Left hindlimb (tissue), 1 donor: ENCODE results near the gene ITFG2.
"Not testable (repeated sequence)": the region's sequence is repeated elsewhere in the genome, so short reads cannot be mapped to it uniquely, and the experiment has no call there.

Experiments
- DNase-seq: peaks from one replicate; pipeline ENCODE4 v3.0.0-alpha.2; 2018

Gene ITFG2

DNA sequence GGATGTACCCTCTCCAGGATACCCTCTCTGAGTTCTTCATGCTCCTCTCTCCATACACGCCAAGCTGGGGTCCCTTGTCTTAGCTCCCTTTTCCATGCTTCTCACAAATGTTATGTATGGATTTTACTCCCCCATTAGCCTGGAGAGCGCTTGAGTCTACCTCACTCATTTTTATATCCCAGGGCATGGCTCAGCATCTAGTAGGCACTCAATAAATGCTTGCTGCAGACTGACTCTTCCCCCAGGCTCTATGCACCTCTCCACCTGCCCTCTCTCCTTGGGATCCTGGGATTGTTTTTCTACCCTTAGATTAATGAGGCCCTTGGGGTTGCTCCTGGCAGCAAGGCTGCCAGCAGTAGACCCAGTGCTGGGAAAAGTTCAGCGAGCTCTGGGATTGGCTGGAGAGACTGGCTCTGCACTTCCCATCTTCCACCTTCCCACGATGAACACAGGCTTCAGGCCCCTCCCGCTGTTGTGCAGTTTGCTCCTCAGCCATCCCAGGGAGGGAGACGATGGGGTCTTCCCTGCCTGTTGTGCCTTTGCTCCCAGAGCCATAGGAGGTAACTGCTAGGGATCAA, 20.2 kb downstream of the ITFG2 start:
- no peak for DNase-seq

DNA sequence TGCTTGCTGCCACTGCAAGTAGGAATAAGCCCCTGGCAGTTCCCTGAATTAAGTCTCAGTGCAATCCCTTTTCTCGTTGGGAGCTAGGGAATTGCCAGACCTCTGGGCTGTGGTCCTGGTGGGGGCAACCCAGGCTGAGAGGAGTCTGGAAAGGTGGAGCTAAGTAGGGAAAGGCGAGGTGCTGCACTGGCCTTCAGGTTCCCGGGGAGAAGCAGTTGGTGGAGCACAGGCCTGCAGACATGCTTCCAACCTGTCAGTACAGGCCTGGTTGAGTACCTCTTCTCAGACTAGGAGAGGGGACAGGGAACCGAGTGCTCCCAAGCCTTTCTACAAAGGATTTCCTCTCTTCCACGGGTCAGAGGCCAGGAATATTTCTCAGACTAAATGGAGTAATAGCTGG, 20.9 kb downstream of the ITFG2 start:
- no peak for DNase-seq

DNA sequence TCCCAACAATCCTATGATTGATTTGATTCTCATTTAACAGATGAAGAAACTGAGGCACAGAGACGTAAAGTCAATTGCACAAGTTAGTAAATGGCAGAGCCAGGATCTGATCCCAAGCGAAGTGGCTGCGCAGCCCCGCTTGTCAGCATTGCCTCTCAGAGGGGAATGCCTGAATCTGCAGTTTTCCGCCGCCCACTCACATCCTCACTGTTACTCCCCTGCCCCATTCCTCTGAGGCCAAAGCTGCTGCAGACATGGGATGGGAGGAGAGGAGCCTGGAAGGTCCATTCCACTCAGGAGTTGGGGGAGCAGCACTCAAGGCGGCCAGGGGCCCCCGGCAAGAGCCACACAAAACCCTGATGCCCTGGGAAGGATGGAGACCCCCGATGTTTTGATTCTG, 21.3 kb downstream of the ITFG2 start:
- DNase-seq = no peak

DNA sequence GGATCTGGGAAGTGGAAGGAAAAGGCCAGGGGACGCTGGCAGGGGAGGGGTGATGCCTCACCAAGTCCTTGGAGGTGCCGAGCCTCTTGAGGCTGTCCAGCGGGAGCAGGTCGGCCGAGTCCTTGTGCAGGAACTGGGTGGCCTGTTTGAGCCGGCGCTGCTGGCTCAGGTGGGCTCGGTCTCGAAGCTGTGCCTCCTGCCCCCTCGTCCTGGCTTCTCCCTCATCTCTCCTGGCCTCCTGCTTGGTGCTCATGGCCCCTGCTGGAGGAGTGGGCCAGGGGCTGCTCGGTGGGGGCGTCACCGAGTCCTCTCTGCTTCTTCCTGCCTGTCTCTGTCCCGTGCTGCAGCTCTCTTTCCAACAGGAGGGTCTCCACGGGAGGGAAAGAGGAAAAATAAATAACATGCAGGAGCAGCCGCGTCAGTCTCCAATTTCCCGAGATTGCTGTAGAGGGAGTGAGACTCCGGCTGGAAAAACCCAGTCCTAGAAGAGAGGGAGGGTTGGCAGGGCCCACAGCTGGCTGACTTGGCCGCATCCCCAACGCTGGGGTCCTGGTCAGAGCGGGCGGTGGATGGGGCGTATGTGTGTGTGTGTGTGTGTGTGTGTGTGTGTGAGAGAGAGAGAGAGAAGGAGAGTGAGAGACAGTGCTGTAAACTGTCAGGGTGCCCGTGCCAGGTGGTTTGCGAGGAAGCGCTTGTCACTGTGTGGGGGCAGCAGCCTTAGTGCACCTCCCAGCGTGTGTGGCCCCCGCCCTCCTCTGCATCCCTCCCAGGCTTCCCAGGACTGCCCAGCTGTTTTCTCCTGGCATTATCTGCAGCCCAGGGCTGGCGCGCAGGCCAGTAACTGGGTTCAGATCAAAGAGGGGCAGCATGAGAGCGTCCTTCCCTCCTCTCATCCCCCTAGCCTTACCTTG, 22.4 kb downstream of the ITFG2 start, which contains the start of gene NRIP2:
Gene NRIP2 (minus strand): TSS at position 455 of the 911 bp plus-strand sequence. CDS start 52 bp downstream, at position 403.
- peak; percentile 90 for DNase-seq

DNA sequence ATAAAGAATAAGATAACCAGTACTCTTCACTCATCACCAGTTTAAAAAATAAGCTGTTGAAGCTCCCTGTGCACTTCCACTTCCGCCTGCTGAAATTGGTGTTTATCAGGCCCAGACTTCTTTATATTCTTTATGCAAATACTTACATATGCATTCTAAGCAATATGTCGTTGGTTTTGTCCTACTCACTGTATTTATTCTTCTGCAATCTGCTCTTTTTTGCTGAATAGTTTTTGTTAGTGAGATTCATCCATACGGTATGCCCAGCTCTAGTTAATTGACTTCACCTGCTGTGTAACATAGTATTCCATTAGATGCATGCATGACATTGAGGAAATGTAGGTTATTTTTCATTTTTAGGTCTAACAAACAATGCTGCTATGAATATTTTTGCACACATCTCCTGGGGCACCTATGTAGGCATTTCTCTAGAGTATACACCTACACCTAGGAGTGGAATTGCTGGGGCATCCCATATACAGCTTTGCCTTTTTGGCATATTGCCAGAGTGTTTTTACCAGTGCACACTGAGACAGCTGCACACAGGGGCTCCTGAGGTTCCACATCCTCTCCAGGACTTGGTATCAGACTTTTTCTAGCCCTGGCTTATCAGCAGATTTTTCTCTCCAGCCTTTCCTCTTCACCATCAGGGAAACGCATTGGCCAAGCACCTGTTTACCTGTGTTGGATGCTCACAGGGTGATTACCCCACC, 23.4 kb downstream of the ITFG2 start:
- DNase-seq = no peak

DNA sequence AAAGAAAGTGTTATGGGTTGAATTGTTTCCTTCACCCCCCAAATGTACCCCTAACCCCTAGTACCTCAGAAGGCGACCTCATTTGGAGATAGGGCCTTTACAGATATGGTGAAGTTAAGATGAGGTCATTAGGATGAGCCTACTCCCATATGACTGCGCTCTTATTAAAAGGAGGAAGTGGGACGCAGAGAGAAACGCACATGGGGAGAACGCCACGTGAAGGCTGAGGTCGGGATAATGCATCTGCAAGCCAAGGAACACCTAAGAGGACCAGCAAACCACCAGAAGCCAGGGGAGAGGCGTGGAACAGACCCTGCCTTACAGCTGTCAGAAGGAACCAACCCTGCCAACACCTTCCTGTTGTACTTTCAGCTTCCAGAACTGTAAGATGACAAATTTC, 24.1 kb downstream of the ITFG2 start:
- no peak for DNase-seq

DNA sequence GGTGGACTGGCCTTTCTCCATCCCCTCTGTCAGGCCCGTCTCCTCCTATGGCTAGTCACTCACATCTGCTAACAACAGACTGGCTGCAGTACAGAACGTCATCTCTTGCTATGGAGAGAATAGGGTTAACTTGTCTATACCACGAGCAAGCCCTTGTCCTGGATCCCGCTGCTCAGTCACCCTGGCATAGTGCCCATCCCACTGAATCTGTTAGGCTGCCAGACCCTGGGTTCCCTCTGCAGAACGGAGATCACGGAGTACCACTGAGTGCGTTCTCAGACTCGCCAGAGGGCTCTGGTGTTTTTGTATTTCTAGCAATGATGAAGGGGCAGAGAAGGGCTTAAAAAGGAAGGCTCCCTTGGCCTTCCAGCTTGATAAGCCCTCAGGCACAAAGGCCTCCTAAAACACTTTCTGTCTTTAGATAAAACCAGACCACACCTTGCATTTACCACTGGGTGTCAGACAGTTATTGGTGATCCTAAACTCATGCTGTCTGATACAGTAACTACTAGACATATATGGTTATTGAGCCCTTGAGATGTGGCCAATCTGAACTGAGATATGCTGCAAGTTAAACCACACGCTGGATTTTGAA, 28.7 kb downstream of the ITFG2 start:
- DNase-seq = no peak

DNA sequence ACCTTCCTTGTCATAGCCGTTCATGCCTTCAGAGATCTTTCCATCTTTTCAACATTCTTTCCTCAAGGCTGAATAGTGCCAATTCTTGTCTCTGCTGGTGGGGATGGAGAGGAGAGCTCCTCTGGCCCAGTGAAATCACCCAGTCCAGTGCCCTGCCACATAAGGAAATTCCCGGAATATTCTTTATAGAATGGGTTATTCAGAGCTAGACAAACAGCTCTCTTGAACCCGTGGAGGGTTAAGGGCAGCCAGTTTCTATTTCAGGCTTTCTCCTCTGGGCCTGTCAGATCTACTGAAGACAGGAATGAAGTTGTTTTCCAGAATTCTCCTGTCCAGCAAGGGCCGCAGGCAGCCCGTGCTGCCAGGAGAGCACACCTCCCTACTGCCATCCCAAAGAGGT, 30.5 kb downstream of the ITFG2 start:
- DNase-seq = no peak

DNA sequence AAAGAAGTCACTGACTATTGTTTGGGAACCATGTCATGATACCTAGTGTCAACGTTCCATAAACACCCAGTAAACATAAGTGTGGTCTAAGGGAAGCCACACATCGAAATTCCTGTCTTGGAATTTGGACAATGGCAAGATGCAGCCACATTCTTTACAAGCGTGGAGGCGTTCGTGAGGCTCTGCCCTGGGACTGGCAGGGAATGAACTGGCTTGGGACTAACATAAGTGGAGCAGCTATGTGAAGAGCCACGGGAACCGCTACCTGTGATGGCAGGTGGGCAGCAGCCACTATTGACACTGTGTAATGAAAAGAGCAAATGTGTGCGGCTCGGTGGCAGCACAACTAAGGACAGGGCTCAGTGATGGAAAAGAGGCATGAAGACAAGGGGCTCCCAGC, 32.3 kb downstream of the ITFG2 start:
- no peak for DNase-seq

DNA sequence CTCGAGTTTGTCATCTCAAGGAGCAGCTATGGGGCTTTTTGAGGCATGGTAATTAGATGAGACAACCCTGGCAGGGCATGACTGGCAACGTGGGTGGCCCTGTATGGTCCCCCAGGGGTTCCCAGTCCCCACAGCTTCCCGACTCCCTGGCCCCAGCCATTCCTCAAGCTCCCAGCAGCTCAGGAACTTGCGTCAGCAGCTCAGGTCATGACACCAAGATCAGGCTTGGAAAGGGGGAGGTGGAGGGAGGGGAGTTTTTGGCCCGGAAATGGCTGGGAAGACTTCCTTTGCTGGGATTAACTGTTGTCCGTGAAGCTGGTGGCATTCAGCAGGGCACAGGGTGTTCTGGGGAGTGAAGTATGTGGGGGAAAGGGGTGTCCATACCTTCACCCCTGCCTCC, 32.8 kb downstream of the ITFG2 start:
- peak; percentile 65 for DNase-seq

DNA sequence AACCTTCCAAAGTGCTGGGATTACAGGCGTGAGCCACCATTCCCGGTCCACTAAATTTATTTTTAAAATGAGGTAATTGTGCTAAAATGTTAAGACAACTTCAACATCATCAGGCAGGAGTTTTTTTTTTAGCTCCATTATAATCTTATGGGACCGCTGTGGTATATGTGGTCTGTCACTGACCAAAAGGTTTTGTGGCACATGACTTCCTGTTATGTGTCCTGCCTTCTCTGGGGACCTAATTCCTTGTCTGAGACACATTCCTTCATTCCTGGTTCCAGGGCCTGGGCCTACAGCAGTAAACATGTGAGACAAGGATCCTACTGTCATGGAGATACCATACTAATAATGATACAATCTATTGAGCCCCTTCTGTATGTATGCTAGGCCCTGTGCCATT, 39.5 kb downstream of the ITFG2 start:
- no peak for DNase-seq

DNA sequence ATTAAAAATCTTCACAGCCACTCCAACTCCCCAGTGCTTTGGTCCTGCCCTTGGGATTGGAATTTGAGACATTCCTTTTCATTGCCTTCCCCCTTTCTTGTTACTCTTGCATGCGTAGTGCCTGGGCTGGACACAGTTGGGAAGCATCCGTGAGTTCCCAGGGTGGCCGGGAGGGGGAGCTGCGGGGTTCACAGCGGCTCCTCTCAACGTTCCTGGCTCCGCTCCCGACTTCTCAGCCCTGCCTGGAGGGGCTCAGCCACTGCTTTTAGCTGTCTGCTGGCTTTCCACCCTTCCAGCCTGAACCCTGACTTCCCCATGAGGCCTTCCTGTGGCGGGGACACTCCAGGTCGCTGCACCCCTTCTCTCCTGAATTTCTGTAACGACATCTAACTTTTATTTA, 41.2 kb downstream of the ITFG2 start:
- DNase-seq = peak; percentile 84

DNA sequence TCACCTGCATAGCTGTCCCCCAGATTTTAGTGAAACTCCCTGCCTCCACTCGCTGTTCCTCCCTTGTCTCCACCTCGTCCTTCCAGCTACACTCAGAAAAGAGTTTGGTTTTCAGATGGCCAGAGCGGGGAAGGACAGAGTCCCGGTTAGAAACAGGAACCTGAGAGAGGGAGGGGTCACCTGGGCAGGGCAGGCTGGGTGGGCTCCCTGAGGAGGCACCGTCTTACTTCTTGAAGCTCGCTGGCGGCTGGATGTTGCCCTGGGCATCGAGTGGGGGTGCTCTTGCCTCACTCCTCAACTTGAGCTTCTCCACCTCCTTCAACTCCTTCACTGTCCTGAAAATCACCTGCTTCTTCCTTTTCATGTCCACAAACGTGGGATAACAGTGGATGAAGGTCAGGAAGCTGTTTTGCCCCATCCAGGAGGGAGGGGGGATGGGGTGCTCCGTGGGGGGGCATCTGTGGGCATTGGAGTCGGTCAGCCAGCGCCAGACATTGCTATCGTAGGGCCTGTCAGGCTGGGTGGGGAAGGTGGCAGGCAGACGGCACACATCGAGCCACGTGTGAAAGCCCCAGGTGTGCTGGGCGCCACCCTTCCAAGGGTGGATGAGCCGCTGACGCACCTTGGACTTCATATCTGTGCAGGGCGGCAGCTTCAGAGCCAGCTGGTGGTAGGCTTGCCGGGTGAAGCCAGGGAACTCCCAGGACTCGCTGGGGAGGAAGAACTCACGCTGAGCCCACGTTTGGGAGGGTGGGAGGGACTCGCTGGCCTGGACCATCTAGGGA, 42.4 kb downstream of the ITFG2 start:
- DNase-seq = no peak

DNA sequence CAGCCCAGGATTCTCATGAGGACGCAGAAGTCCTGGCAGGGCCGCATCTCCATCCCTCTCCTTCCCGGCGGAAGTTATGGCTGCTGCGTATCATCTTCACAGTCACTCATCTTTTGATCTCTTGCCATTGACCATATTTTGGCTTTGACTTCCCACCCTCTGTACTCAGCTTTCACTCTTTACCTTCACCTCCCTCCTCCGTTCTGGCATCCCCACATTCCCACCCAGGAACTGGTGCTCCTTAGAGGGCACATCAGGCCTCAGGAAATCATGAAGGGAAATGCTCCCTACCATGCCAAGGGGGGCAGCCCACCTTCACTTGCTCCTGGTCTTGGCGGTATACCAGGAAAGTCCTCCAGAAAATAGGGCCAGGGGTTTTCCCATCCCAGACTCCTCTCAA, 43.1 kb downstream of the ITFG2 start:
- no peak for DNase-seq

DNA sequence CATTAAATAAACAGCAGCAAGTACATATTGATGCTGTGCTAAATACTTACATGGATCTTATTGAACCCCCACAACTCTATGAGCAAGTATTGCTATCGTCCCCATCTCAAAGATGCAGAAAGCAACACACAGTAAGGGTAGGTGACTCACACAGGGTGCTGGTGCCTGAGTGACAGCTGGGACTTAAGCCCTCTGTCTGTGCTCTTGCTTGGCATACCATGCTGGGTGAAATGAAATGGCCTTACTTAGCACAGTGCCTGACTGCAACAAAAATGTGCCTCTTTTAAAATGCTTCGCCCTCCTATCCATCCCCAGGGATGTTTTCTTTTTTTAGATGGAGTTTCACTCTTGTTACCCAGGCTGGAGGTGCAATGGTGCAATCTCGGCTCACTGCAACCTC, 43.6 kb downstream of the ITFG2 start:
- DNase-seq = no peak

DNA sequence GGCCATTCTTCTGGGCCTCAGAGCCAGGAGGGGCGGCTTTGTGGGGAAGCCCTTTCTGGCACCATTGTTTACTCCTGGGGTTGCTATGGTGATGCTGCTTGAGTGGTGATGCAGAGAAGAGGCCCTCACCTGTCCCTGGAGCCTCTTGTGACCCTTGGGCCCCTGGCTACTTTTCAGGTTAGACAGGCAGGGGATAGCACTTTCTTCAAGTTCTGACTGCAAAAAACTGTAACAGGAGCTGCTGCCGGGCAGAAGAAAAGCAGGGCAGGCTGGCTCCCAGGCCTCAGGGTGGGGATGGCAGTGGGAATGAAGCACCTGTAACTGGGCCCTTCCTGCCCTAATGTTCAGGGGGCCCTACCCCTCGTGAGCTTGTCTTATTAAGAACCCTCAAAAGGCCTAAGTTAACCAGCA, 44.6 kb downstream of the ITFG2 start, which contains the start of gene TEX52:
Gene TEX52 (minus strand): TSS at position 19 of the 411 bp plus-strand sequence. CDS start 13 bp downstream, at position 6.
- DNase-seq = no peak

DNA sequence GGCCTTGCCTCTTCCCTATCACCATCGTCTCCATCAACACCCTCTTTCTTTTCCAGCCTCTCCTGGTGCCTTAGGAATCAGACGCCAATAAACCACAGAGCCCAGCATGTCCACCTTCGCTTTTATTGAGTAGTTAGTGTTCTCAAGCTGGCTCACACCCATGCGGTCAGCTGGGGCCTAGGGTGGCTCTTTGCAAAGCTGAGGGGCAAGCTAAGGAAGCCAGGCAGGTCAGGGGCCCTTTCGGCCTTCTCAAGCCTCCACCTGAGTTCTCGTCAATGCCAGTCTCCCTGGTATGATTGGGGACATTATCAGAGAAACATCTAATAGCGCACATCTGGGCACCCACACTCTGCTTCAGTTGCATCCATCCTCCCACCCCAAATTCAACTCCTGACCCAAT, 45.1 kb downstream of the ITFG2 start:
- no peak for DNase-seq

DNA sequence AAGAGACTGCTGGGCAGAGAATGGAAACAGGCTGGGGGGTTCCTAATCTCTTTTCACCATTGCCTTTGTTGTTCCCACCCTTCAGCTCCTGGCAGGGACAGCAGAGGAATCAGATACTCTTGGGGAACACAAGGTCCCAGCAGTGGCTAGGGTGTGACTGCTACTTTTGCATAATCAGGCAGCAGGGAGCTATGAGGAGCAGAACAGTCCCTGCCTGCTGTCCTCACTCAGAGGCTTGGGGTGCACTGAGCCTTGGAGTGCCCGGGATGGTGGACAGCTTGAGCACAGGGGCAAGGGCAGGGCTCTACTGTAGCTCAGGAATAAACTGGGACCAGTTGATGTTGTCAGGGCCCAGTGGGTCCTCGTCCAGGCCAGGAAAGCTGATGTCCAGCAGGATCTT, 45.9 kb downstream of the ITFG2 start:
- DNase-seq = no peak

DNA sequence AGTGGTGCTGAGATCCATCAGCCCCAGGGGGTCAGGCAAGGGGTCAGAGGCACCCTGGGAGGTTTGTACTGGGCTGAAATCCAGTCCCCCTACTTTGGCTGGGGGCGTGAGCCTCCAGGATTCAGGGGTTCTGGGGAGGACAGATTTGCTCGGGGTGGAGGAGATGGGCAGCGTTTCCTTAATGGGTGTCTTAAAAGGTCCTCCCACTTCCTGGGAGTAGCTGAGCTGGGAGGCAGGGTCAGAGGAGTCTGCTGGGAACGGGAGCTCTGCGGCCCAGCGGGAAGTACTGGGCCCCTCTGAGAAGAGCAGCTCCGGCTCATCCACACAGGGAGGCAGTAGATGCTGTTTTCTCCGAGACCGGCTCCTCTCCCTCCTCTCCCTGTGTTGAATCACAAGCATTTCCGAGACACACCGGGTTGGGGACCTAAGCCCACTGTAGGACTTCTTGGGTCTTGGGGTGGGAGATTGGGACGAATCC, 46.5 kb downstream of the ITFG2 start:
- DNase-seq = no peak

DNA sequence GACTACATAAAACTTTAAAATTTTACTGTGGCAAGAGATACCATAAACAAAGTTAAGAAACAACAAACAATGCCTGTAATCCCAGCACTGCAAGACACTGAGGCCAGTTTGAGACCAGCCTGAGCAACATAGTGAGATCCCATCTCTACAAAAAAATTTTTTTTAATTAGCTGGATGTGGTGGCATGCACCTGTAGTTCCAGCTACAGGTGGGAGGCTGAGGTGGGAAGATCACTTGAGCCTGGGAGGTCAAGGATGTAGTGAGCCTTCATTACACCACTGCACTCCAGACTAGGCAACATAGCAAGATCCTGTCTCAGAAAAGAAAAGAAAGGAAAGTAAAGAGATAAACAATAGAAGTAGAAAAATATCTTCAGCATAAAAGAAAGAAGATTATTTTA, 47.7 kb downstream of the ITFG2 start:
- no peak for DNase-seq

DNA sequence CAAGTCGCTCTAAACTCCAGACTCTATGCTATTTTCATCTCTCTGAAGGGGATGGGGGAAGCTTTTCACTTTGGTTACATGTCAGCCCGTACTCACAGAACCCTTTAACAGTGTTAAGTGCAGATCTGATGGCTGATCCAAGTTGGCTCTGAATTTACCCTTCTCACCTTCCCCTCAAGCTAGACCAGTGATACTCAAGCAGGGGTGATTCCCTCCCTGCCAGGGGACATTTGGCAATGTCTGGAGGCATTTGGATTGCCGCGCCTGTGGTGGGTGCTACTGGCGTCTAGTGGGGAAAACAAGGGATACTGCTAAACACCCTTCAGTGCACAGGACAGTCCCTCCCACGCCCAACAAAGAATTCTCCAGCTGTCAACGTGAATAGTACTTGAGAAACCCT, 50.4 kb downstream of the ITFG2 start:
- DNase-seq = no peak

DNA sequence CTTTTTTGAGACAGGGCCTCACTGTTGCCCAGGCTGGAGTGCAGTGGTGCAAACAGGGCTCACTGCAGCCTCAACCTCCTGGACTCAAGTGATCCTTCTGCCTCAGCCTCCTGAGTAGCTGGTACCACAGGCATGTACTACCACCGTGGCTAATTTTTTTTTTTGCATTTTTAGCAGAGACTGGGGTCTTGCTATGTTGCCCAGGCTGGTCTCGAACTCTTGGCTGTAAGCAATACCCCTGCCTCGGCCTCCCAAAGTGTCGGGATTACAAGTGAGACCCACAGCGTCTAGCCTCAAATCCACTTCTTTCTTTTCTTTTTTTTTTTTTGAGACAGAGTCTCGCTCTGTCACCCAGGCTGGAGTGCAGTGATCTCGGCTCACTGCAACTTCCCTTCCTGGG, 50.9 kb downstream of the ITFG2 start:
- not testable (repeated sequence) for DNase-seq
